WTC11 (cell line): ENCODE data around the gene NLGN1. TPM values are rescaled to one million over a fixed set of nuclear protein-coding genes. Genes with fewer than 3 reads are reported as not detected.

Source experiments
- ATAC-seq: fragments of 200-7000 bp; cut with Tn5 transposase; 2 replicates; pipeline ENCODE4 v1.10.0; 2021; ENCODE audit warnings: mild to moderate bottlenecking, moderate library complexity
- CTCF ChIA-PET: fragments of 300-600 bp; sonication (Branson Sonifier 250); formaldehyde crosslinking; loops from one replicate; lab custom pipeline; 2021; ENCODE audit warnings: antibody characterized with exemption; lab: Charles Lee
- POLR2A ChIA-PET: fragments of 350-600 bp; sonication (Branson Sonifier 250); formaldehyde crosslinking; loops from one replicate; lab custom pipeline; 2021; ENCODE audit warnings: antibody characterized with exemption; lab: Charles Lee
- DNase-seq: peaks from one replicate; pipeline ENCODE4 v3.0.0; 2021; ENCODE audit warnings: low spot score
- H3K27ac Mint-ChIP-seq: 2 replicates; pipeline ENCODE4 v1.8.0; 2021; ENCODE audit warnings: mixed read lengths
- H3K27me3 Mint-ChIP-seq: 2 replicates; pipeline ENCODE4 v1.8.0; 2021; ENCODE audit warnings: low read depth, mild to moderate bottlenecking, moderate library complexity, mixed read lengths
- H3K36me3 Mint-ChIP-seq: 2 replicates; pipeline ENCODE4 v1.8.0; 2021; ENCODE audit warnings: mixed read lengths
- H3K4me1 Mint-ChIP-seq: 2 replicates; pipeline ENCODE4 v1.8.0; 2022; ENCODE audit warnings: mixed read lengths
- H3K4me3 Mint-ChIP-seq: 2 replicates; pipeline ENCODE4 v1.8.0; 2021; ENCODE audit warnings: mild to moderate bottlenecking, moderate library complexity, mixed read lengths
- H3K9me3 Mint-ChIP-seq: 2 replicates; pipeline ENCODE4 v1.8.0; 2021; ENCODE audit warnings: mixed read lengths
- ATF2 ChIP-seq: sonication (generic); formaldehyde crosslinking; IDR thresholded peaks from 2 replicates; pipeline ENCODE4 v1.8.1; 2022; ENCODE audit warnings: low read depth, missing genetic modification reagents, borderline replicate concordance
- ATF3 ChIP-seq: sonication (generic); formaldehyde crosslinking; conservative IDR thresholded peaks from 2 replicates; pipeline ENCODE4 v1.8.1; 2022; ENCODE audit warnings: mild to moderate bottlenecking, missing genetic modification reagents
- CREB1 ChIP-seq: sonication (generic); formaldehyde crosslinking; IDR thresholded peaks from 2 replicates; pipeline ENCODE4 v1.8.0; 2023; ENCODE audit warnings: mild to moderate bottlenecking, missing genetic modification reagents
- EMX1 ChIP-seq: fragments of 250-450 bp; sonication (Bioruptor Pico); IDR thresholded peaks from 2 replicates; pipeline ENCODE4 v1.8.0; 2021; ENCODE audit warnings: mild to moderate bottlenecking
- ESRRA ChIP-seq: sonication (generic); formaldehyde crosslinking; IDR thresholded peaks from 2 replicates; pipeline ENCODE4 v1.8.1; 2022; ENCODE audit warnings: mild to moderate bottlenecking, missing genetic modification reagents, borderline replicate concordance
- GABPB1 ChIP-seq: sonication (generic); formaldehyde crosslinking; IDR thresholded peaks from 2 replicates; pipeline ENCODE4 v1.8.1; 2023; ENCODE audit warnings: mild to moderate bottlenecking, missing genetic modification reagents
- GTF2I ChIP-seq: fragments of 250-450 bp; sonication (Bioruptor Pico); conservative IDR thresholded peaks from 2 replicates; pipeline ENCODE4 v1.4.0; 2021; ENCODE audit warnings: mild to moderate bottlenecking
- HMGXB4 ChIP-seq: sonication (generic); formaldehyde crosslinking; IDR thresholded peaks from 2 replicates; pipeline ENCODE4 v1.8.1; 2023; ENCODE audit warnings: mild to moderate bottlenecking, moderate library complexity, missing genetic modification reagents
- IRF2 ChIP-seq: sonication (generic); formaldehyde crosslinking; IDR thresholded peaks from 2 replicates; pipeline ENCODE4 v1.8.0; 2022; ENCODE audit warnings: low read depth, missing genetic modification reagents, borderline replicate concordance
- KAT7 ChIP-seq: sonication (generic); formaldehyde crosslinking; IDR thresholded peaks from 2 replicates; pipeline ENCODE4 v1.8.1; 2023; ENCODE audit warnings: missing genetic modification reagents, mild to moderate bottlenecking, borderline replicate concordance
- MLX ChIP-seq: sonication (generic); formaldehyde crosslinking; IDR thresholded peaks from 2 replicates; pipeline ENCODE4 v1.8.1; 2023; ENCODE audit warnings: mild to moderate bottlenecking, missing genetic modification reagents, moderate library complexity
- NR1H2 ChIP-seq: sonication (generic); formaldehyde crosslinking; IDR thresholded peaks from 2 replicates; pipeline ENCODE4 v1.9.0; 2021; ENCODE audit warnings: mild to moderate bottlenecking, moderate library complexity, missing genetic modification reagents
- NR2C2 ChIP-seq: sonication (generic); formaldehyde crosslinking; IDR thresholded peaks from 2 replicates; pipeline ENCODE4 v1.8.0; 2022; ENCODE audit warnings: mild to moderate bottlenecking, missing genetic modification reagents
- NR3C1 ChIP-seq: sonication (generic); formaldehyde crosslinking; conservative IDR thresholded peaks from 2 replicates; pipeline ENCODE4 v1.8.1; 2023; ENCODE audit warnings: low read depth, mild to moderate bottlenecking, missing genetic modification reagents
- PREB ChIP-seq: sonication (generic); formaldehyde crosslinking; IDR thresholded peaks from 2 replicates; pipeline ENCODE4 v1.8.1; 2022; ENCODE audit warnings: mild to moderate bottlenecking, missing genetic modification reagents, moderate library complexity, borderline replicate concordance
- SMAD3 ChIP-seq: sonication (generic); formaldehyde crosslinking; IDR thresholded peaks from 2 replicates; pipeline ENCODE4 v1.8.0; 2022; ENCODE audit warnings: missing genetic modification reagents, mild to moderate bottlenecking, borderline replicate concordance
- TCF7 ChIP-seq: sonication (generic); formaldehyde crosslinking; IDR thresholded peaks from 2 replicates; pipeline ENCODE4 v1.8.0; 2022; ENCODE audit warnings: mild to moderate bottlenecking, low read depth, missing genetic modification reagents, moderate library complexity
- USF1 ChIP-seq: sonication (generic); formaldehyde crosslinking; IDR thresholded peaks from 2 replicates; pipeline ENCODE4 v1.8.0; 2022; ENCODE audit warnings: mild to moderate bottlenecking, missing genetic modification reagents
- ZBTB21 ChIP-seq: sonication (generic); formaldehyde crosslinking; IDR thresholded peaks from 2 replicates; pipeline ENCODE4 v1.8.1; 2023; ENCODE audit warnings: mild to moderate bottlenecking, missing genetic modification reagents, borderline replicate concordance
- ZBTB43 ChIP-seq: sonication (generic); formaldehyde crosslinking; IDR thresholded peaks from 2 replicates; pipeline ENCODE4 v1.8.1; 2023; ENCODE audit warnings: mild to moderate bottlenecking, missing genetic modification reagents
- ZNF121 ChIP-seq: sonication (generic); formaldehyde crosslinking; IDR thresholded peaks from 2 replicates; pipeline ENCODE4 v1.8.0; 2023; ENCODE audit warnings: missing genetic modification reagents
- ZNF232 ChIP-seq: sonication (generic); formaldehyde crosslinking; IDR thresholded peaks from 2 replicates; pipeline ENCODE4 v1.8.0; 2022; ENCODE audit warnings: mild to moderate bottlenecking, missing genetic modification reagents
- ZNF512 ChIP-seq: sonication (generic); formaldehyde crosslinking; IDR thresholded peaks from 2 replicates; pipeline ENCODE4 v1.8.1; 2022; ENCODE audit warnings: missing genetic modification reagents, borderline replicate concordance
- ZSCAN18 ChIP-seq: fragments of 250-450 bp; sonication (Bioruptor Pico); IDR thresholded peaks from 2 replicates; pipeline ENCODE4 v2.1.2; 2022; ENCODE audit warnings: mild to moderate bottlenecking, moderate library complexity
- total RNA-seq: library from RNA; stranded (reverse); gene quantifications from 3 replicates; pipeline ENCODE4 v1.2.3, GENCODE V29; 2021

Gene NLGN1
- total RNA-seq, 1 experiment from 2014 or later, result 12.4 TPM

- CTCF ChIA-PET, result no interaction called here
Measured at GRCh38 chr3:173747427-173747826, 349.9 kb downstream of the NLGN1 start.

GRCh38 chr3:173748105-173748504 is 350.6 kb downstream of the NLGN1 start:
- DNase-seq, result no peak
- ChIA-PET CTCF (interaction anchor here (1.0 kb wide), 1 partner anchor 9 kb away, joined by 4 read pairs; no protein-coding TSS in a partner anchor), POLR2A (no interaction called here)
- Mint-ChIP-seq H3K9me3 (no peaks in the 10 kb centered on the region), H3K27ac (no peak overlapping the region), H3K4me3 (no peak overlapping the region), H3K36me3 (no peaks in the 10 kb centered on the region), H3K27me3 (no peaks in the 10 kb centered on the region), H3K4me1 (peaks cover 22% of the 10 kb centered on the region)
- ATAC-seq, result no peak
- no peak for TF ChIP-seq PREB
- no peak for TF ChIP-seq ZNF121 (CRISPR knock-in tag)
- TF ChIP-seq HMGXB4 (CRISPR knock-in tag), result no peak
- TF ChIP-seq IRF2 (CRISPR knock-in tag), result no peak
- no peak for TF ChIP-seq ZBTB43 (CRISPR knock-in tag)
- no peak for TF ChIP-seq ATF3 (CRISPR knock-in tag)
- TF ChIP-seq NR3C1, result no peak
- no peak for TF ChIP-seq ZNF512
- no peak for TF ChIP-seq MLX (CRISPR knock-in tag)
- TF ChIP-seq GTF2I, result no peak
- TF ChIP-seq ZBTB21 (CRISPR knock-in tag), result no peak
- TF ChIP-seq TCF7 (CRISPR knock-in tag), result no peak
- TF ChIP-seq EMX1 (CRISPR knock-in tag), result no peak

More at GRCh38 chr3:173747427-173747826, 349.9 kb downstream of the NLGN1 start:
- no peak for ATAC-seq
- Mint-ChIP-seq H3K4me3 (no peak overlapping the region), H3K27me3 (no peaks in the 10 kb centered on the region), H3K4me1 (peaks cover 22% of the 10 kb centered on the region), H3K9me3 (no peaks in the 10 kb centered on the region), H3K27ac (no peak overlapping the region), H3K36me3 (no peaks in the 10 kb centered on the region)
- POLR2A ChIA-PET, result no interaction called here
- no peak for DNase-seq
- no peak for TF ChIP-seq GABPB1 (CRISPR knock-in tag)
- TF ChIP-seq KAT7, result no peak
- TF ChIP-seq SMAD3 (CRISPR knock-in tag), result no peak
- no peak for TF ChIP-seq NR2C2 (CRISPR knock-in tag)
- no peak for TF ChIP-seq ZNF232
- no peak for TF ChIP-seq ATF2 (CRISPR knock-in tag)
- no peak for TF ChIP-seq CREB1 (CRISPR knock-in tag)
- no peak for TF ChIP-seq NR1H2 (CRISPR knock-in tag)
- TF ChIP-seq ZSCAN18 (CRISPR knock-in tag), result no peak
- TF ChIP-seq USF1 (CRISPR knock-in tag), result no peak
- no peak for TF ChIP-seq ESRRA (CRISPR knock-in tag)
